NCI-H446 treated with DMSO at 0.1 percent for 48 hours (cell line): ENCODE results near the gene DNAH8.
"Not testable (repeated sequence)": the region's sequence is repeated elsewhere in the genome, so short reads cannot be mapped to it uniquely, and the experiment has no call there.

Experiments used
- DNase-seq: peaks from one replicate; lab custom pipeline; 2025; lab: John Stamatoyannopoulos, UW

DNAH8 gene

DNA sequence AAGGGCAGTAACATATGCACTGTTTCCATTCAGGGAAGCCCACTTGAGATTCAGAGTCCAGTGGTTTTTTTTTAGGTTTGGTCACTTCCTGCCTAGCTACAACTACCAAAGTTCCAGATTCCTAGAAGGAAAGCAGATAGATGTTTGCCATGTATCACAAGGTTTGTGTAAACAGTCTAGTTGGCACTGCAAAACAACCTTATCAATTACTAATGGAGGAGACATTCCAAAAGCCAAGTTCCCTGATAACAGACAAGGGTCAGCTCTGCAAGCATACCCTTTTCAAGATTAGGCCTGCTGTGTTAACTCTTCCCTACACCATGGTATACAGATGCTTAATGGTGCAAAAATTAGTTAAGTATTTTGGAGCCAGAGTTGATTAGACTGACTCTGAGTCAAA, 192.2 kb downstream of the DNAH8 start:
- DNase-seq: no peak

DNA sequence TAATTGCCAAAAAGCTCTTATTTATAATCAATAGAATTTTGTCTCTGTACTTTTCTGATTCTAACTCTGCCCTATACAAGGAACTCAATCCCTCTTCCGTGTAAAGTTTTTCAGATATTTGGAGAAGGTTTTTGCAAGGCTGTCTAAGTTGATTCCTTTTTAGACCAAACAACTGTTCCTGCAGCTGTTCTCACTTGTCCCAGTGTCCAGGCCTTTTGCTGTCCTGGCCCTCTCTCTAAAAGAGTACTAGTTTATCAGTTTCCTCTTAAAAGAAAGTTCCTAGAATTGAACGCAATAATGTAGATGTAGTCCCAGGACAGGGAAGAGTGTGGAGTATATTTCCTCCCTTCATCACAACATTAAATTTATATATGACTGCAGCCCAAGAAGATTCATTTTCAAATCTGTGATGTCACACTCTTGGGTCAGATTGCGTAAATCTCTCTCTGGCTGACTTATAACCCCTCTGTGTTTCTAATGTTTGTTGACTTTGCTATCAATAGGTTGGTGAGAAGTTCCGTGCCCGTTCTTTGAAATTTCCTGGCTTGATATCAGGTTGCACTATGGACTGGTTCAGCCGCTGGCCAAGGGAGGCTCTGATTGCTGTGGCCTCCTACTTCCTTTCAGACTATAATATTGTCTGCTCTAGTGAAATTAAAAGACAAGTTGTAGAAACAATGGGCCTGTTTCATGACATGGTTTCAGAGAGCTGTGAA, 194.1 kb downstream of the DNAH8 start:
- no peak for DNase-seq

DNA sequence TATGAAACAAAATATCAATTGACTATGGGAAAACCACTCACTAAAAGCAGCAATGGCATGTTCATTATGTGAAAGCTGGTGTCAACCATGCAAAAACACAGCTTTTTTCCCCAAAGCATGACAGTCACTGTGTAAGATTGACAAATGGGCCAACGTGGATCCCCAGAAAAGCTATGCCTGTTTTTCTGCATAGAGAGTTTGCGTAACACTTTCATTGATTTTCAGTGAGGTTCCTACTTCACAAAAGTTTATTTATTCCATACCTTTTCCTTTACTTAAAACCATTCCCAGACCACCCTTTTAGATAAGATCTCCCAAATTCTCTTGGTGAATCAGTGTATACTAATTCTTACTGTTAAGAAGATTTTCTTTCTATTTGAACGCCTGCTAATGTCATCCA, 195.1 kb downstream of the DNAH8 start:
- no peak for DNase-seq

DNA sequence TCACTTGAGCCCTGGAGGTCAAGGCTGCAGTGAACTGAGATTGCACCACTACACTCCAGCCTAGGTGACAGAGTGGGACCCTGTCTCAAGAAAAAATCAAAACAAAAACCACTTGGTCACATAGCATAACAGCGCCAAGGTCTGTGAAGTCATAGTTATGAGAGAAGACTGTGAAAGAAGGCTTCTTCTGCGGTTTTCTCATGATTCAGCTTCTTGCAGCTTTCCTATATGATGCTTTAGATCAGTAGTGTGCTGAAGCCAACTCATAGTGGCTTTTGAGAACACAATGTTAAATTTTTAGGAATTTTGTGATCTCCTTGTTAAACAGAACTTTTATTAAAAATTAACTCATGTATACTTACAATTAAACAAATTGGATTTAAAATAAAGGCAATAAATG, 197.3 kb downstream of the DNAH8 start:
- no peak for DNase-seq

DNA sequence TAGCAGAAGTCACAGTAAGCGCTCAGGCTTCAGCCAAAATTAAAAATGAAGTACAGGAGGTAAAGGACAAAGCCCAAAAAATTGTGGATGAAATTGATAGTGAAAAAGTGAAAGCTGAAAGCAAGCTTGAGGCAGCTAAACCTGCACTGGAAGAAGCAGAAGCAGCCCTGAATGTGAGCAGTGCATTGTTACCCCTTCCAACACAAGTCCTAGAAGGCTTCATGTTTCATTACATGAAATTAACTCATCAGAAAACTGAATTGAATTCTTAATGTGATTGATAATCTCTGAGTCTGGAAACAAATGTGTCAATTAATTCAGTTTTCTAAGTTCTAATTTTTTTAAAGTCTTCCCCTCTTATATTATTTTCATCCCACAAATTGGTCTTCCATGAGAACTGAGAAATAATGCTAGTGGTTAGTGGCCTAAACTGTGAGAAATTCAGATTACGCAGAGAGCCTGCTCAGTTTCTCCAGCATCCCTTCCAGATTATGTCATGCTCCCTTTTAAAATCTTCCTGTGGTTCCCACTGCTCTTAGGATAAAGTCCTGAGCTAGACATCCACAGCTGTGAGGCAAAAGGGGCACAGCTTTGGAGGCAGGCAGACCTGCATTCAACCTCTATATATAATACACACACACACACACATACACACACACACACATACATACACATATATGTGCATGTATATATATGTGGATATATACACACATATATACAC, 200.3 kb downstream of the DNAH8 start:
- no peak for DNase-seq

- DNase-seq: not testable (repeated sequence)
These were observed 206.4 kb downstream of the DNAH8 start for GRCh38 chr6:38921540-38921939.

GRCh38 chr6:38924791-38925509, 209.8 kb downstream of the DNAH8 start:
- DNase-seq: no peak

GRCh38 chr6:38929560-38929959, 214.4 kb downstream of the DNAH8 start:
- DNase-seq: no peak

GRCh38 chr6:38933426-38933825, 218.3 kb downstream of the DNAH8 start:
- peak; percentile 20 for DNase-seq

DNA sequence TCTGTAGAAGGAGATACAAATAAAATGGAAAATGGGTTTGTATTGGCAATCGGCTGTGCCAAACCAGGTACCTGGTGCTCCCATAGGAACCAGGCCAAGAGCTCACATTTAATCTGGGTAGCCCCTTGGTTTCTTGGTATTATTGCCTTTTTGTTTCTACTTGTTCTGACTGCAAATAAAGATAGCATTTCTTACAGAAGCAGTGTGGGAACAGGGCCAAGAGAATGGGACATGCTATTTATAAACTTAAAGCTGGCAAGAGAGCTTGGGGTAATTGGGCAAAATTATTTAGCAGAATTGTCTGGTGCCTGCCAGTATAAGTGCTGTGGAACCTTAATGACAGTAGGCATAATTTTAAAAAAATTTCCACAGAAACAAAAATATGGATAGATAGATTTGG, 219.9 kb downstream of the DNAH8 start:
- peak; percentile 76 for DNase-seq

DNA sequence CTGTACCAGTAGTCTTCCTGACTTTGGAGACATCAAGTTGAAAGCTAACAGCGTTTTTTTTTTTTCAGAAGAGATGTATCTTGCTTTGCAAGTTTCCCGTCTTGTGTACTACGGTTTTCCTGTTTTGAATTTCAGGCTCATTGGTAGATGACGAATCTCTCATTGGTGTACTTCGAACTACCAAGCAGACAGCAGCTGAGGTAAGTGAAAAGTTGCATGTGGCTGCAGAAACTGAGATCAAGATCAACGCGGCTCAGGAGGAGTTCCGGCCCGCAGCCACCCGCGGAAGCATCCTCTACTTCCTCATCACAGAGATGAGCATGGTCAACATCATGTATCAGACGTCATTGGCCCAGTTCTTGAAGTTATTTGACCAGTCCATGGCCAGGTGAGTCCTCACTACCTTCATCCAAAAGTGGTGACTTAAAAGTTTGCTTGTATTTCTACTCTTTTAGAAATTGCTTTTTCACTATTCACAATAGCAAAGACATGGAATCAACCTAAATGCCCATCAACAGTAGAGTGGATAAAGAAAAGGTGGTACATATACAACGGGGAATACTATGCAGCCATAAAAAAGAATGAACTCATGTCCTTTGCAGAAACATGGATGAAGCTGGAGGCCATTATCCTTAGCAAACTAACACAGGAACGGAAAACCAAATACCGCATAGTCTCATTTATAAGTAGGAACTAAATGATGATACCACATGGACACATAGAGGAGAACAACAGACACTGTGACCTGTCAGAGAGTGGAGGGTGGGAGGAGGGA, 222.9 kb downstream of the DNAH8 start:
- no peak for DNase-seq

GRCh38 chr6:38938741-38939140, 223.6 kb downstream of the DNAH8 start:
- no peak for DNase-seq

- no peak for DNase-seq
These were observed 227.3 kb downstream of the DNAH8 start for GRCh38 chr6:38942442-38942841.

DNA sequence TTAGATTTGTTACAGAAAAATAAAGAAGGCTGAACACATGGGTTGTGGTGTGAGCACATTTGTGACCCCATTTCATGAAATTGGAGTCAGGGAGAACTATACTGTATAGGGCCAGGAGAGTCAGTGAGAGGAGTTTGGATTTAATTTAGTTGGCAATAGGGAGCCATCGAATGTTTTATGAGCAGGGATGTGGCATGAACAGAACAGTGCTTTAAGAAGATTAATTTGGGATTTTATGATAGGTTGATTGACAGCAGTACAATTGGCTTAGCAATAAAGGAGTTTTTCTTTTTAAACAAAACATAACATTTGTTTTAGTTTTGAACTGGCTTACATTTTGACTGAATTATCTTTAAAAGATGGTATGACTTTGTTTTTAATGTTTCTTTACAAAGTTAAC, 227.9 kb downstream of the DNAH8 start:
- no peak for DNase-seq

DNA sequence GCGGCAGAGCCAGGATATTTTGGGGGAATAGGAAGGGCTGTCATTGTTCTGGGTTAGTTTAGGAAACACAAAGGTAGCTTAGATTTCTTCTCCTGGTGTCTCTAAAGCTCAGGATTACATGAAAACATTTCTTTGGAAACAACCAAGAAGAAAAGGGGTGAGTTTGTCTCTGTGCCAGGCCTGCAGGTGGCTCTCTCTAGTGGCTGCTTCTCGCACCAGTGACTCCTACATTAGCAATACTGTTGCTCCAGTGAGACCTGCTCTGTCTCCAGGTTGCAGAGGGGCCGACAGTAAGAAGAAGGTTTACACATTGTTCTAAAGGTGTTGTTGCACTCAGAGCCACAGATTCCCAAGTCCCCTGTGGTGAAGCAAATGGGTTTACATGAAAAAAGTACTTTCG, 228.9 kb downstream of the DNAH8 start:
- DNase-seq: no peak

DNA sequence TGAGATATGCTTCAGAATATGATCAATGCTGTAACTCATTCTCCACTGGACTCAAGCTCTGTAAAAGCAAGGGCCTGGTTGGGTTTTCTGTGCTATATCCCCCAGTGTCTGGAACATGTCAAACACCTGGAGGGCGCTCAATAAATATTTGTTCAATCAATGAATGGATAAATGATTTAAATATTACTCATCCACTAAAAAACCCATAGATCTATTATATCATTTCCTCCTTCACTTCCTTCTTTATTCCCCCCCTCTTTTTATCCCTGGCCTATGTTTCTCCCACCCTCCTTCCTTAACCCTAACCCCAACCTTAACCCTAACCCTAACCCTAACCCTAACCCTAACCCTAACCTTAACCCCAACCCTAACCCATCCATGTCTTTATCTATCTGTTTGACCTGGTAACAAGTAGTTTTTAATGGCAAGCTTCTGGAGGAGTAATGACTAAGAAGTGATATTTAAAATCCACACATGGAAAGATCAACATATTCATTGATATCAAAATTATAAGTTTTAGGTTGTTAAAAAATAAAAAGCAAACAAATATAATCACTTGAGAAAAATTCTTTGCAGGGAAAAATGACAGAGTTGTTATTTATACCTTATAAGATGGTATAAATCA, 229.7 kb downstream of the DNAH8 start:
- DNase-seq: no peak

- peak; percentile 99 for DNase-seq
These were observed 240.8 kb downstream of the DNAH8 start for GRCh38 chr6:38955861-38956260.

GRCh38 chr6:38957426-38957825, 242.3 kb downstream of the DNAH8 start:
- DNase-seq: no peak

DNA sequence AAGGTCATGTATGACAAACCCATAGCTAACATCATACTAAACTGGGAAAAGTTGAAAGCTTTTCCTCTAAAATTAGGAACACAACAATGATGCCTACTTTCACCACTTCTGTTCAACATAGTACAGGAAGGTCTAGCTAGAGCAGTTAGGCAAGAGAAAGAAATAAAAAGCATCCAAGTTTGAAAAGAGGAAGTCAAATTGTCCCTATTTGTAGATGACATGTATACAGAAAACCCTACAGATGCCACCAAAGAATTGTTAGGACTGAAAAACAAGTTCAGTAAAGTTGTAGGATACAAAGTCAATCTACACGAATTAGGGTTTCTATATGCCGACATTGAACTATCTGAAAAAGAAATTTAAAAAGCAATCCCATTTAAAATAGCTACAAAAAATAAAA, 244.0 kb downstream of the DNAH8 start:
- DNase-seq: no peak

DNA sequence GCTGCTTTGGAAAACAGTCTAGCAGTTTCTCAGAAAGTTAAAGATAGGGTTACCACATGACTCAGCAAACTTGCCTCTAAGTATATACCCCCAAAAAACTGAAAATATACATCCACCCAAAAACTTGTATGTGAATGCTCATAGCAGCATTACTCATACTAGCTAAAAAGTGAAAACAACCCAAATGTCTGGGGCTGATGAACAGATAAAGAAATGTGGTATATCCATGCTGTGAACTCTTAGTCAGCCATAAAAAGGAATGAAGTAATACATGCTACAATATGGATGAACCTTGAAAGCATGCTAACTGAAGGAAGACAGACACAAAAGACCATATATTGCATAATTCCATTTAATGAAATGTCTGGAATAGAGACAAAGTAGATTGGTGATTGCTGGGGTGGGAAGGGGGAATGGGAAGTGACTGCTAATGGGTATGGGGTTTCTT, 253.6 kb downstream of the DNAH8 start:
- no peak for DNase-seq

DNA sequence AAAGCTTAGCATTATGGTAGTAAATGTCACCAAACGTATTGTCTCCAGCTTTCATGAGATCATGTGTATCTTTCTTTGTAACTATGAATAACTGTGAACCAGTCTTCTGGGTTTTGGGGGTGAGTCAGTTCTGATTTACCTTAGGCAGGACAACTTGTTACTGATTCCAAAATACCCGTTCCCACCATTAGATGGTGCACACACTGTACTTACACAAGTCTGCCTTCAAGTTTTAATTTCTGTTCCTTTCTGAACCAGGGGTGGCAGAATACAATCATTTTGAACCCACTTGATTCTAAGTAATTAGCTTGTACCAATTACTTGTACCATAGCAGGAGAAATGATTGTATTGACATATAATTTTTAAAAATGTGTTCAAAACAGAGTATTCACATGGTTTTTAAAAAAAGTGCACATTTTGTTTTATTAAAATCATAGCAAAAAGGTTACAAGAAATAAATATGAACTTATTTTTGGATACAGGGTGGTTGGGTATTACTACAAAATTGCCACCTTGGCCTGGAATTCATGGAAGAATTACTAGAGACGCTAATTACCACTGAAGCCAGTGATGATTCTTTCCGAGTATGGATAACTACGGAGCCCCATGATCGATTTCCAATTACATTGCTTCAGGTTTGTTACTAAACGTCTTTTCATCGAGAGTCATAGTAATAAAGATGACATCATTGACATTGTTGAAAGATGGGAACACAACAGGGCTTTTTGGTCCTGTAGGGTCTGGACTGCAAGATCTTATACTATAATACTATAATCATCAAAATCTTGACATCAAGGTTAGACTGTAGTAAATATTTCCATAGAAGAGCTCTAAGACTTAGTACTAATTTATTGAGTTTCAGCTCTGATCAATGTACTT, 258.3 kb downstream of the DNAH8 start:
- DNase-seq: peak; percentile 60
